GM13976 (cell line): ENCODE data around the gene CFAP46.

Experiments
- DNase-seq: peaks from one replicate; pipeline ENCODE4 v3.0.0; 2012; ENCODE audit warnings: low spot score
- in situ Hi-C: fragments of 300-500 bp; cut with MboI; formaldehyde crosslinking; loops from one replicate; pipeline ENCODE4 v1.12.0; 2022; ENCODE audit warnings: low sequenced_read_pairs, mixed read lengths, inconsistent platforms; ENCODE audit not compliant: unreplicated experiment
- TF ChIP-seq, protein P1 (sequence below): IDR thresholded peaks from 2 replicates; pipeline ENCODE4 v1.5.1; 2012; ENCODE audit warnings: borderline replicate concordance, mild to moderate bottlenecking; ENCODE audit not compliant: insufficient read depth; ENCODE audit errors: extremely low read depth, missing control alignments, control extremely low read depth

CFAP46 gene

DNA sequence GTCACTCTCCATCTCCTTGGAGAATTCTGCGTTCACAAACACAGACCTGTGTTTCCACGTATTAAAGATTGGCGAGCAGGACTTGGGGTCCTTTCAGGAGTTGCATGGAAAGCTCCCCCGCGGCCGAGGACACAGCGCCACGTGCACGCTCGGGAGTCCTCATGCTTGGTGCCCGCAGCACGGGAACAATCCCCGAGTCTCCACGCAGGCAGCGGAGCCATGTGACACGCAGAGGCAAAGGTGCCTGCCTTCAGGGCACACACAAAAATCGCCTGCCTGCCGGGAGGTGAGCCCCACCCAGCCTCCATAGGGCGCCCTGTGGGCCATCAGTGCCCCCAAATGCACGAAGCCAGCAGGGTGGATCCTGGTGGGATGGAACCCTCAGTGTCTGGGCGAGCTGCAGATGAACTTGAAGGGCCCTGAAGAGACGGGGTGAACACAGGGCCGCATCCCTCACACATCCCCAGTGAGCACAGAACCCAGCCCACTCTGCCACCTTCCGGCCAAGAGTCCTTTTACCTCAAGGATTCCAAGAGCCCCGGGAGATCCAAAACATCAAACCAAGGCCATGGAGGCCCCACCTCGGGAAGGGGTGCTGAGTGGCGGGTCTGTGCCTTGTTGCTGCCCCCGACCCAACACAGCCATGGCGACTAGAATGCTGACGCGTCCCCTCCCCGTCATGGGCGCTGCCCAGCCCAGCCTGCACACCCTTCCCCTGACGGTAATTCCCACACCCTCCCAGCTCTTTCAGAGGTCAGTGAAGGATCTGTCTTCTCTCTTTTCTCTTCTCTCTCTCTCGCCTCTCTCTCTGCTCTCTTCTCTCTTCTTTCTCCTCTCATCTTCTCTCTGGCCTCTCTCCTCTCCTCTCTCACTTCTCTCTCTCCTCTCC lies 55.9 kb downstream of the CFAP46 start:
- no peak for DNase-seq
- in situ Hi-C loops: no loop called here
- TF ChIP-seq, protein P1, sequence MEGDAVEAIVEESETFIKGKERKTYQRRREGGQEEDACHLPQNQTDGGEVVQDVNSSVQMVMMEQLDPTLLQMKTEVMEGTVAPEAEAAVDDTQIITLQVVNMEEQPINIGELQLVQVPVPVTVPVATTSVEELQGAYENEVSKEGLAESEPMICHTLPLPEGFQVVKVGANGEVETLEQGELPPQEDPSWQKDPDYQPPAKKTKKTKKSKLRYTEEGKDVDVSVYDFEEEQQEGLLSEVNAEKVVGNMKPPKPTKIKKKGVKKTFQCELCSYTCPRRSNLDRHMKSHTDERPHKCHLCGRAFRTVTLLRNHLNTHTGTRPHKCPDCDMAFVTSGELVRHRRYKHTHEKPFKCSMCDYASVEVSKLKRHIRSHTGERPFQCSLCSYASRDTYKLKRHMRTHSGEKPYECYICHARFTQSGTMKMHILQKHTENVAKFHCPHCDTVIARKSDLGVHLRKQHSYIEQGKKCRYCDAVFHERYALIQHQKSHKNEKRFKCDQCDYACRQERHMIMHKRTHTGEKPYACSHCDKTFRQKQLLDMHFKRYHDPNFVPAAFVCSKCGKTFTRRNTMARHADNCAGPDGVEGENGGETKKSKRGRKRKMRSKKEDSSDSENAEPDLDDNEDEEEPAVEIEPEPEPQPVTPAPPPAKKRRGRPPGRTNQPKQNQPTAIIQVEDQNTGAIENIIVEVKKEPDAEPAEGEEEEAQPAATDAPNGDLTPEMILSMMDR: no peak

DNA sequence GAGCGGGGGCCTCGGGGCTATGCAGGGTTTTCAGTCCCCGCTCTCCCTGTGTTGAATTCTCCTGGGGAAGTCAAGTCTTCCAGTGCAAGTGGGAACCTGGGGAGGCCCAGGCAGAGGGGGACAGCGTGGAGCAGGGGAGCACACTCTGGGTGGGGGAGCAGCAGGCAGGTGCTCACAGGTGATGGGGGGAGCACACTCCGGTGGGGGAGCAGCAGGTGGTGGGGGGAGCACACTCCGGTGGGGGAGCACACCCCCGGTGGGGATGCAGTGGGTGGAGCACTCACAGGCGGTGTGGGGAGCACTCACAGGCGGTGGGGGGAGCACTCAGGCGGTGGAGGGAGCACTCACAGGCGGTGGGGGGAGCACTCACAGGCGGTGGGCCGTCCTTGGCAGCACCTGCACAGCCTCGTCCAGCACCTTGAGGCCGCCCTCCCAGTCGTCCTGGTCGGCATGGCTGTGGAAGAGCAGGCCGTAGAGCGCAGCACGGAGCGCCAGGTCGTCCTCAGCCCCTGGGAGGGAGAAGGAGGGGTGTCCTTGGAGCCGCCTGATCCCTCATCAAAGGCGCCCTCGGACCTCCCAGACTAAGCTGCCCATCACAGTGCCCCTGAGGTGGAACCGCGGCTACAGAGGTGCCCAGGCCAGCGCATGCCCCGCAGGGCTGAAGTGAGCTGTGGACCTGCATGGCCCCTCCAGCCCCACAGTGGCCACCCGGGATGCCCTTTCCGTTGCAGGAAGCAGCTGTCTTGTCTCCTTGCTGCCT lies 56.7 kb downstream of the CFAP46 start:
- TF ChIP-seq, protein P1: no peak
- in situ Hi-C loops: no loop called here
- DNase-seq: no peak

DNA sequence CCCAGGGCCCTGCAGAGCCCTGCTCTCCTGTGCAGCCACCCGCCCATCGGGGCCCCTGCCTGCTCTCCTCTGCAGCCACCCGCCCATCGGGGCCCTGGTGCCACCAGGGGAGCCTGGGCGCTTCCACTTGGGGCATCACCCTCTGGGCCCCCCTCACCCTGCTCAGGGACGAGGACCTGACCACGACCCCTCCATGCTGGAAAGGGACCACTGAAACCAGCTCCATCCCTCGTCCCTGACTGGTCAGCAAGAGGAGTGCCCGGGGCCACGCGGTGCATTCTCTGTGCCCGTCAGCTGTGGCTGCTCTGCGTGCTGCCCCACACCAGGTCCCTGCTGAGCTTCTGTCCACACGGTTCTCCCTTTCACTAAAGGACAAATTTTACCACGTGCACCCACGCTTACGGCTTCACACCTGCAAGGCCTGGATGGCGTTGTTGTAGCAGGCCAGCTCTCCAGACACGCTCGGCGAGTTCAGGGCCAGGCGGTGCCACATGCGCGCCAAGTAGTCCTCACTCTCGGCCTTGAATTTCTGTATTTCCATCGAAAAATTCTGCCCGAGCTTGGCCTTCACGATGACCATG lies 57.6 kb downstream of the CFAP46 start:
- in situ Hi-C loops: no loop called here
- no peak for DNase-seq
- TF ChIP-seq, protein P1: no peak

DNA sequence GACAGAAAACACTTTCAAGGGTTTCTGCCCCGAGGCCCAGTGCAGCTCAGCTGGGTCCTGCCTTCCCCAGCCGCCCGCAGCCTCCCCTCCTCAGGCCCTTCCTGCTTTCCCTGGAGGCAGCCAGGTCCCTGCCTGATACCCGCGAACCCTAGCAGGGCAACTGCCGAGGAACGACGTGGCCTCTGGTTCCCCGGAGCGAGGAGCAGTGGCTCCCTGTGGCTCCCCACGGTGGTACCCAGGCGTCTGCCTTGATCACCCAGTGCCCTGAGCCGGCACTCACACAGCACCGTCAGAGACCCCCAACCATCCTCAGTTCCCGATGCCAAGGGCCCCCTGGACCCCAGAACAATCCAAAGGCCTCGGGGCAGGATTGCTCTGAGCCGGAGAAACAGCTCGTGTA lies 58.3 kb downstream of the CFAP46 start:
- in situ Hi-C loops: no loop called here
- no peak for DNase-seq
- TF ChIP-seq, protein P1: no peak

DNA sequence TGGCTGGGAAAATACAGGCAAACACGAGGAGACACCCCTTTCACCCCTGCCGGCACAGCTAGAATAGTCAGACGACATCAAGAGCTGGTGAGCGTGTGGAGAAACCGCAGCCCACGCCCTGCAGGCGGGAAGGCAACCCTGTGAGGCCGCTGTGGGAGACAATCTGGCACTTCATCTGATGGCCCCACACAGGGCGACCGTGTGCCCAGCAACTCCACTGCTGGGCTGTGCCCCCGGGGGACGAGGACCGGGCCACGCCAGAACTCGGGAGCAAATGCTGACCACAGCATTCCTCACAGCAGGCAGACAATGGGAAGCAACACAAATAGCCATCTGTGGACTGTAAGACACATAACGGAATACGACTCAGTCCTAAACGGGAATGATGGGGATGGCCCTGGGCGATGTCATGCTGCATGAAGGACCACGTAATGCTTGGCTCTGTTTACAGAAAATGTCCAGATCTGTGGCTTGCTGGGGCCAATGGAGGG lies 58.9 kb downstream of the CFAP46 start:
- TF ChIP-seq, protein P1: no peak
- no peak for DNase-seq
- in situ Hi-C loops: no loop called here
